ENCODE measurements around the gene ANKUB1. TPM values are rescaled to one million over a fixed set of nuclear protein-coding genes. Genes with fewer than 3 reads are reported as not detected.

ANKUB1 gene
- total RNA-seq, 1 donor from 2014 or later = not detected

DNA sequence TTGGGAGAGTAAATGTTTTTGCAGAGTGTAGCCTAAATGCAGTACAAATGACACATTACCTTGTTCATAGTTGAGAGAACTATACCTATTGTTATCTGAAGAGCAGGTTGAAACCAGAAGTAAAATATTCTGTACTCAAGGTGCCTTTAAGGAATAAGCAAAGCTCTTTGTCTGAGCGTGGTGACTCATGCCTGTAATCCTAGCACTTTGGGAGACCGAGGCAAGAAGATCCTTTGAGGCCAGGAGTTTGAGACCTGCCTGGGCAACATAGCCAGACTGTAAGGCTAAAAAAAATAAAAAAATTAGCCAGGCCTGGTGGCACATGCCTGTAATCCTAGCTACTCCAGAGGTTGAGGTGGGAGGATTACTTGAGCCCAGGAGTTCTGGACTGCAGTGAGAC, 18.5 kb upstream of the ANKUB1 start:
- DNase-seq = no peak
- H3K9me3 Mint-ChIP-seq (ENCODE audit: unreplicated experiment) = peaks cover 4% of the 10 kb centered on the region
- no peak overlapping the region for H3K27ac Mint-ChIP-seq (ENCODE audit: unreplicated experiment)
- TF ChIP-seq, protein P1, sequence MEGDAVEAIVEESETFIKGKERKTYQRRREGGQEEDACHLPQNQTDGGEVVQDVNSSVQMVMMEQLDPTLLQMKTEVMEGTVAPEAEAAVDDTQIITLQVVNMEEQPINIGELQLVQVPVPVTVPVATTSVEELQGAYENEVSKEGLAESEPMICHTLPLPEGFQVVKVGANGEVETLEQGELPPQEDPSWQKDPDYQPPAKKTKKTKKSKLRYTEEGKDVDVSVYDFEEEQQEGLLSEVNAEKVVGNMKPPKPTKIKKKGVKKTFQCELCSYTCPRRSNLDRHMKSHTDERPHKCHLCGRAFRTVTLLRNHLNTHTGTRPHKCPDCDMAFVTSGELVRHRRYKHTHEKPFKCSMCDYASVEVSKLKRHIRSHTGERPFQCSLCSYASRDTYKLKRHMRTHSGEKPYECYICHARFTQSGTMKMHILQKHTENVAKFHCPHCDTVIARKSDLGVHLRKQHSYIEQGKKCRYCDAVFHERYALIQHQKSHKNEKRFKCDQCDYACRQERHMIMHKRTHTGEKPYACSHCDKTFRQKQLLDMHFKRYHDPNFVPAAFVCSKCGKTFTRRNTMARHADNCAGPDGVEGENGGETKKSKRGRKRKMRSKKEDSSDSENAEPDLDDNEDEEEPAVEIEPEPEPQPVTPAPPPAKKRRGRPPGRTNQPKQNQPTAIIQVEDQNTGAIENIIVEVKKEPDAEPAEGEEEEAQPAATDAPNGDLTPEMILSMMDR (IDR thresholded peaks at IDR 0.05; ENCODE audit: partially characterized antibody, unreplicated experiment) = no peak
- no peaks in the 10 kb centered on the region for H3K27me3 Mint-ChIP-seq (ENCODE audit: unreplicated experiment)
- H3K4me3 Mint-ChIP-seq (ENCODE audit: unreplicated experiment) = no peak overlapping the region
- peaks cover 16% of the 10 kb centered on the region for H3K4me1 Mint-ChIP-seq (ENCODE audit: low read depth, unreplicated experiment)
- no peaks in the 10 kb centered on the region for H3K36me3 Mint-ChIP-seq (ENCODE audit: unreplicated experiment)

DNA sequence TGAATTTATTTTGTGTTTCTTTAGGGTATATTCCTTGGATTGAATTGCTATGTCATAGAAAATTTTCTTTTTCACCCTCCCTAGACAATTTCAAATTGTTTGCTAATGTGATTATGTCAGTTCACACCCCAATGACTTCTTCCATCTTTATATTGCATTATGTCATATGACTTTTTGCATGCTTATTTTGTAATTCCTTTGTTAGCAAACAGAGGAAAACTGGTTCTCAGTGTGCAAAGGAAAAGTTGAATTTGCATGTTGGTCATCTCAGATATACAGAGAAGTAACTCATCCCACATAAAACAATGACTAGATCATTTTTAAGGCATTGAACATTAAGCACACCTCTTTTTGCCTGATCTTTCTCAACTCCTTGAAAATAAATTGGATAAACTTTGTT, 17.3 kb upstream of the ANKUB1 start:
- H3K4me1 Mint-ChIP-seq (ENCODE audit: low read depth, unreplicated experiment) = peaks cover 10% of the 10 kb centered on the region
- no peaks in the 10 kb centered on the region for H3K27me3 Mint-ChIP-seq (ENCODE audit: unreplicated experiment)
- H3K9me3 Mint-ChIP-seq (ENCODE audit: unreplicated experiment) = peaks cover 4% of the 10 kb centered on the region

DNA sequence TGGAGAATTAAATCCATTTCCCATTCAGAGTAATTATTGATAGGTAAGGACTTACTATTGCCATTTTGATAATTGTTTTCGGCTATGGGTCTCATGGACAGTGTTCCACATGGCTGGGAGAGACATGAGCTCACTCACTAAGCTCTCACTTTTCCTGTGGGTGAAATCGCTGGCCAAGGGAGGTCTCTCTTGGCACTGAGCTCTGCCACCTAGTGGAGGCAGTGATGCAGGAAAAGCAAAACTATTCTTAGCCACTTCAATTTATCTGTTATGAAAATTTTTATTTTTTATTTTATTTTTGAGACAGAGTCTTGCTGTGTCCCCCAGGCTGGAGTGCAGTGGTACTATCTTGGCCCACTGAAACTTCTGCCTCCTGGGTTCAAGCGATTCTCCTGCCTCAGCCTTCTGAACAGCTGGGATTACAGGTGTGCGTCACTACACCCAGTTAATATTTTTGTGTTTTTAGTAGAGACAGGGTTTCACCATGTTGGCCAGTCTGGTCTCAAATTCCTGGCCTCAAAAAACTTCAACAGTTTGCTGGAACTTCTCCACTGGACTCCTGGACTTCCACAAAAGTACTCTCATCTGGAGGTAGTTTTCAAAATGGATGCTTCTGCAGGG, 16.0 kb upstream of the ANKUB1 start:
- H3K9me3 Mint-ChIP-seq (ENCODE audit: unreplicated experiment) = peaks cover 3% of the 10 kb centered on the region
- no peak overlapping the region for H3K27ac Mint-ChIP-seq (ENCODE audit: unreplicated experiment)
- peak; percentile 73 for DNase-seq
- H3K36me3 Mint-ChIP-seq (ENCODE audit: unreplicated experiment) = no peaks in the 10 kb centered on the region
- no peak overlapping the region for H3K4me3 Mint-ChIP-seq (ENCODE audit: unreplicated experiment)
- H3K4me1 Mint-ChIP-seq (ENCODE audit: low read depth, unreplicated experiment) = peaks cover 6% of the 10 kb centered on the region
- TF ChIP-seq, protein P1 (IDR thresholded peaks at IDR 0.05; ENCODE audit: partially characterized antibody, unreplicated experiment) = peak; percentile 86
- no peaks in the 10 kb centered on the region for H3K27me3 Mint-ChIP-seq (ENCODE audit: unreplicated experiment)

More for the DNA sequence above, 17.3 kb upstream of the ANKUB1 start:
- DNase-seq = no peak
- TF ChIP-seq, protein P1 (IDR thresholded peaks at IDR 0.05; ENCODE audit: partially characterized antibody, unreplicated experiment) = no peak
- Mint-ChIP-seq H3K27ac (ENCODE audit: unreplicated experiment) (no peak overlapping the region), H3K36me3 (ENCODE audit: unreplicated experiment) (no peaks in the 10 kb centered on the region), H3K4me3 (ENCODE audit: unreplicated experiment) (no peak overlapping the region)

DNA sequence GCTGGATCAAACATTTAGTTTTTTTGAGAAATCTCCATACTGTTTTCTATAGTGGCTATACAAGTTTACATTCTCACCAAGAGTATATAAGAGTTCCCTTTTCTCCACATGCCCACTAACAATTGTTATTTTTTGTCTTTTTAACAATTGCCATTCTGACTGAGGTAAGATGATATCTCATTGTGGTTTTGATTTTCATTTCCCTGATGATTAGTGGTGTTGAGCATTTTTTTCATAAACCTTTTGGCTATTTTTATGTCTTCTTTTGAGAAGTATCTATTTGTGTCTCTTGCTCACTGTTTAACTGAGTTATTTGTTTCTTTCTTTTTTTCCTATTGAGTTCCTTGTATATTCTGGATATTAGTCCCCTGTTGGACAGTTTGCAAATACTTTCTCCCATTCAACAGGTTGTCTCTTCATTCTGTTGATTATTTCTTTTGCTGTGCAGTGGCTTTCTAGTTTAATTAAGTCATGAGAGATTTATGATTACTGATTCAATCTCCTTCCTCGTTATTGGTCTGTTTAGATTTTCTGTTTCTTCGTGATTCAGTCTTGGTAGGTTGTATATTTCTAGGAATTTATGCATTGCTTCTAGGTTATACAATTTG, 13.9 kb upstream of the ANKUB1 start:
- Mint-ChIP-seq H3K27me3 (ENCODE audit: unreplicated experiment) (no peaks in the 10 kb centered on the region), H3K9me3 (ENCODE audit: unreplicated experiment) (no peaks in the 10 kb centered on the region)

DNA sequence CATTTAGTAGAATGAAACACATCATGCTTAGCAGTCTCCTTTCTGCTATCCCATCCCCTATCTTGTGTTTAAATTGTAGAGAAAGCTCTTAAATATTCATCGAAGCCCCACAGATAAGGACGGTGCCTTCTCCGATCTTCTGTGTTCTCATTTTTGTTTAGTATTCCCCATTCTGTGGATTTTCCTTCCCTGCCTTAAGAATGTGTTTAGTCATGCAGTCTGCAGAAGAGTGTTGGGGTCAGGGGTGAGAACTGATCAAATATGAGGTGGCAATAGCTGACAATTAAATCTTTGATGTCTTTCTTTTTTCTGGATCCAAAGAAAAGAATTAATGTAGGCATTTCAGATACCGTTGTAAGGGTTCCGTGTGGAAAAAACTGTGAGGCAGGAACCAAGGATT, 9.3 kb upstream of the ANKUB1 start:
- no peaks in the 10 kb centered on the region for H3K36me3 Mint-ChIP-seq (ENCODE audit: unreplicated experiment)
- TF ChIP-seq, protein P1 (IDR thresholded peaks at IDR 0.05; ENCODE audit: partially characterized antibody, unreplicated experiment) = no peak
- no peak for DNase-seq
- no peak overlapping the region for H3K4me3 Mint-ChIP-seq (ENCODE audit: unreplicated experiment)
- H3K27me3 Mint-ChIP-seq (ENCODE audit: unreplicated experiment) = peaks cover 6% of the 10 kb centered on the region
- no peaks in the 10 kb centered on the region for H3K4me1 Mint-ChIP-seq (ENCODE audit: low read depth, unreplicated experiment)
- peak overlapping the region; percentile 8 for H3K27ac Mint-ChIP-seq (ENCODE audit: unreplicated experiment)
- peaks cover 4% of the 10 kb centered on the region for H3K9me3 Mint-ChIP-seq (ENCODE audit: unreplicated experiment)

More for the DNA sequence above, 13.9 kb upstream of the ANKUB1 start:
- H3K36me3 Mint-ChIP-seq (ENCODE audit: unreplicated experiment) = no peaks in the 10 kb centered on the region
- TF ChIP-seq, protein P1 (IDR thresholded peaks at IDR 0.05; ENCODE audit: partially characterized antibody, unreplicated experiment) = no peak
- no peak overlapping the region for H3K27ac Mint-ChIP-seq (ENCODE audit: unreplicated experiment)
- DNase-seq = no peak
- no peak overlapping the region for H3K4me3 Mint-ChIP-seq (ENCODE audit: unreplicated experiment)
- no peaks in the 10 kb centered on the region for H3K4me1 Mint-ChIP-seq (ENCODE audit: low read depth, unreplicated experiment)

Measured in glutamatergic neuron (in vitro differentiated cells).